WTC11 (cell line): ENCODE data around the gene NEMP2.

Source experiments
- CTCF ChIP-seq: fragments of 200-600 bp; IDR thresholded peaks from 2 replicates; pipeline ENCODE4 v1.8.0; 2022; ENCODE audit warnings: antibody characterized with exemption
- KAT7 ChIP-seq: sonication (generic); formaldehyde crosslinking; IDR thresholded peaks from 2 replicates; pipeline ENCODE4 v1.8.1; 2023; ENCODE audit warnings: missing genetic modification reagents, mild to moderate bottlenecking, borderline replicate concordance

- TF ChIP-seq KAT7 (no peak), CTCF (no peak)
Measured at GRCh38 chr2:190528521-190529001, 6.0 kb downstream of the NEMP2 start.
